ENCODE measurements around the gene CEP55.
"Not testable (repeated sequence)": the region's sequence is repeated elsewhere in the genome, so short reads cannot be mapped to it uniquely, and the experiment has no call there.

CEP55 gene

DNA sequence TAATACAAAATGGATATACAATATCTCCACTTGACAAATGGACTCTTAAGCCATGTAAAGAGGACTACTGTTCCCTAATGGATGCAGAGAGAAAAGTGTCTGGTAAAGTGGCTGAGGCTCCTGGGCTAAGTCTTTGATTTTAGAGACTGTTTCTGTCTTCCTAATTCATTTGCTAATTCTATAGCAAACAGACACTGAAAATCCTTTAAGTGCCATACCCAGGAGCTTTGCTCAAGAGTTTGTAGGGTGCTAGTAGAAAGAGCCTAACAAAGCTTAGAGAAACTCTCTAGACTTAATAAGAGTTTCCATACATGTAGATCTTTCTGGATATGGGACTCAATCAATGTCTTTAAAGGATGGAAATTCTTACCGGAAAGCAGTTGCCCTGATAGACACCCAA, 16.7 kb downstream of the CEP55 start:
- no peak overlapping the region for H3K27ac ChIP-seq
- TF ChIP-seq, protein P1, sequence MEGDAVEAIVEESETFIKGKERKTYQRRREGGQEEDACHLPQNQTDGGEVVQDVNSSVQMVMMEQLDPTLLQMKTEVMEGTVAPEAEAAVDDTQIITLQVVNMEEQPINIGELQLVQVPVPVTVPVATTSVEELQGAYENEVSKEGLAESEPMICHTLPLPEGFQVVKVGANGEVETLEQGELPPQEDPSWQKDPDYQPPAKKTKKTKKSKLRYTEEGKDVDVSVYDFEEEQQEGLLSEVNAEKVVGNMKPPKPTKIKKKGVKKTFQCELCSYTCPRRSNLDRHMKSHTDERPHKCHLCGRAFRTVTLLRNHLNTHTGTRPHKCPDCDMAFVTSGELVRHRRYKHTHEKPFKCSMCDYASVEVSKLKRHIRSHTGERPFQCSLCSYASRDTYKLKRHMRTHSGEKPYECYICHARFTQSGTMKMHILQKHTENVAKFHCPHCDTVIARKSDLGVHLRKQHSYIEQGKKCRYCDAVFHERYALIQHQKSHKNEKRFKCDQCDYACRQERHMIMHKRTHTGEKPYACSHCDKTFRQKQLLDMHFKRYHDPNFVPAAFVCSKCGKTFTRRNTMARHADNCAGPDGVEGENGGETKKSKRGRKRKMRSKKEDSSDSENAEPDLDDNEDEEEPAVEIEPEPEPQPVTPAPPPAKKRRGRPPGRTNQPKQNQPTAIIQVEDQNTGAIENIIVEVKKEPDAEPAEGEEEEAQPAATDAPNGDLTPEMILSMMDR (IDR thresholded peaks at IDR 0.05): no peak
- TF ChIP-seq ZFX (IDR thresholded peaks at IDR 0.05; ENCODE audit: borderline replicate concordance): no peak

DNA sequence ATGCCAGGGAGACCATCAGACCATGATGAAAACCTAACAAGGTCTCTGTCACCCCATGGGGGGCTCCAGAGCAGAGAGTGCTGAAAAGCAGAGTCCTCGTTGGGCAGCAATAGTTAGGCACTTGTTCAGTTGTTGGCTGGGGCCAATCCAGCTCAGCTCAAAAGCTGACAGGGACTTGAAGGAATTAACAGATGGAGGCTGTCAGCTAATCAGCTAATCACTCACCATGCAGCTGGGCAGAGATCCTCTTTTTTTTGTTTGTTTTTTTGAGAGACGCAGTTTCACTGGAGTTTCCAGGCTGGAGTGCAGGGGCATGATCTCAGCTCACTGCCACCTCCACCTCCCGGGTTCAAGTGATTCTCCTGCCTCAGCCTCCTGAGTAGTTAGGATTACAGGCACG, 18.1 kb downstream of the CEP55 start:
- TF ChIP-seq ZFX (IDR thresholded peaks at IDR 0.05; ENCODE audit: borderline replicate concordance): no peak
- TF ChIP-seq, protein P1 (IDR thresholded peaks at IDR 0.05): no peak
- H3K27ac ChIP-seq: no peak overlapping the region

DNA sequence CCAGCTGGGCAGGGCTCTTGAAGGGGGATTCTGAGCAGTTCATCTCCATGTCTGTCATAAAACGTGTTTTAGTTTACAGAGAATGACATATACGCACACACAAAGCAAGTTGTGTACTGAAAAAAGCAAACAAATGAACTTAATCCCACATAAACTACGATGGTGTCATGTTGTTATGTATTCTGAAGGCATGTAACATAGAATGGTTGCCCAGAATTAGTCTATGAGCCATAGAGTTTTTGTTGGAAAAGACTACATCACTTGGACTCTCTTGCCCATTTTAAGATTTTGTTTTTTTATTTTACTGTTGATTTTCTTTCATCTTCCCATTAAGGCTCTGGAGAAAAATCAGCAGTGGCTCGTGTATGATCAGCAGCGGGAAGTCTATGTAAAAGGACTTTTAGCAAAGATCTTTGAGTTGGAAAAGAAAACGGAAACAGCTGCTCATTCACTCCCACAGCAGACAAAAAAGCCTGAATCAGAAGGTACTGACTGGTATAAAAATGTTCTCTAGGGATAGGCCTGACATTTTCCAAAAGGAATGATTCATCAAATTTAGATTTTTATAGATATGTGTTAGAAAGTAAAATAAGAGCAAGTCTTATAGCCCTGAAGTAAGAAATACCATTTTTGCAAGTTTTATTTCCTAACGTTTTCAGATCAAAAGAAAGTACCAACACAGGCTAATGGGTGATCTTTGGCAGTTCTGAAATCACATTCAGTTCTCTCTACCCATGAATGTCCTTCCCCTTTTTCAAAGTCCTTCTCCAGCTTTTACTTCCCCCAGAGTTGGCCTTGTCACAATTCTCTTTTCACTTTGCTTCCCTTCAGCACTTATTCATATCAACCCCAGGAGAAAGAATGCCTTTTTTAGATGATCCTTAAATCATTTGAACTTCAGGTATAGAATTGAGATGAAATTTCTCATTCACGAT, 18.9 kb downstream of the CEP55 start:
- TF ChIP-seq ZFX (IDR thresholded peaks at IDR 0.05; ENCODE audit: borderline replicate concordance): no peak
- TF ChIP-seq, protein P1 (IDR thresholded peaks at IDR 0.05): no peak
- H3K27ac ChIP-seq: no peak overlapping the region

DNA sequence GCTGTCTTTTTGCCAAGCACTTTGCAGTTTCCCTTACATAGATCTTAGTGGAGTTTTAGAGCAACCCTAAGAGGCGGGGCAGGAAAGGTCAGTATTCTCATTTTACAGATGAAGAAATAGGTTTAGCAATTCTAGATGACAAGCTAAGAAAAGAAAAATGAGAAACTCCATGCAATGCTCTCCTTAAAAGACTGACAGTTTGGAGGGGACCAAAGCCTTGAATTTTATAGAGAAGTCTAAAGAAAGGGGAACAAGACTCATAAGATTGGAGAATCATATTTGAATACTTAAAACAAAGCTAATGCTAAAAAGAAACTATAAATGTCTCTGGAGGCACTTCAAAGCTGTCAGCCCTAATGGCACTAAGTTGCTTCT, 19.6 kb downstream of the CEP55 start:
- H3K27ac ChIP-seq: no peak overlapping the region
- TF ChIP-seq ZFX (IDR thresholded peaks at IDR 0.05; ENCODE audit: borderline replicate concordance): no peak
- TF ChIP-seq, protein P1 (IDR thresholded peaks at IDR 0.05): no peak

DNA sequence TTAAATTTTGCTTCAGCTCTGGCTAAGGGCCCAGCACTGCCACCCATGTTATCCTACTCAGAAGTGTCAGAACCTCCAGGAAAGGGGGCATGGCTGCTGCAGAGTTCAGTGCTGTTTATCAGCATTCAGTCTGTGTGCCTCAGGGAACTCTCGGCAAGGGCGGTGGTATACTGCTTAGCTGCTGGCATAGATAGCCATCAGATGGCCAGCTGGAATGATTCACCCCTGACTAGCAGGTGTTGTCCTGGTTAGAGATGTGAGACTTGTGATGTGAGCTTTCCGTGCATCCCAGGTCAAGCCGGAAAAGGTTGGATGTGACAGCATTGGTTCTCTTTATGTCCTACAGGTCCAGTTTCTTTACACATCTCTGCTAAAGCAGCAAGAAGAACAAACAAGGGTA, 22.1 kb downstream of the CEP55 start:
- H3K27ac ChIP-seq: no peak overlapping the region
- TF ChIP-seq, protein P1 (IDR thresholded peaks at IDR 0.05): no peak
- no peak for TF ChIP-seq ZFX (IDR thresholded peaks at IDR 0.05; ENCODE audit: borderline replicate concordance)

DNA sequence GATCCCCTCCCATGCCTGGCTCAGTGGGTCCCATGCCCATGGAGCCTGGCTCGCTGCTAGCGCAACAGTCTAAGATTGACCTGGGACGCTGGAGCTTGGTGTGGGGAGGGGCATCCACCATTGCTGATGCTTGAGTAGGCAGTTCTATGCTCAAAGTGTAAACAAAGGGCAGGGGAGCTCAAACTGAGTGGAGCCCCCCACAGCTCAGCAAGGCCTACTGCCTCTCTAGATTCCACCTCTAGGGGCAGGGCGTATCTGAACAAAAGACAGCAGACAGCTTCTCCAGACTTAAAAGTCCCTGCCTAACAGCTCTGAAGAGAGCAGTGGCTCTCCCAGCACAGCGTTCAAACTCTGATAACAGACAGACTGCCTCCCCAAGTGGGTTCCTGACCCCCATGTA, 38.9 kb downstream of the CEP55 start:
- H3K27ac ChIP-seq: no peak overlapping the region
- TF ChIP-seq, protein P1 (IDR thresholded peaks at IDR 0.05): no peak
- TF ChIP-seq ZFX (IDR thresholded peaks at IDR 0.05; ENCODE audit: borderline replicate concordance): no peak

DNA sequence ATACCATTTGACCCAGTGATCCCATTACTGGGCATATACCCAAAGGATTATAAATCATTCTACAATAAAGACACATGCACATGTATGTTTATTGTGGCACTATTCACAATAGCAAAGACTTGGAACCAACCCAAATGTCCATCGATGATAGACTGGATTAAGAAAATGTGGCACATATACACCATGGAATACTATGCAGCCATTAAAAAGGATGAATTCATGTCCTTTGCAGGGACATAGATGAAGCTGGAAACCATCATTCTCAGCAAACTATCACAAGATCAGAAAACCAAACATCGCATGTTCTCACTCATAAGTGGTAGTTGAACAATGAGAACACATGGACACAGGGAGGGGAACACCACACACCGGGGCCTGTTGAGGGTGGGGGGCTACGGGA, 44.5 kb downstream of the CEP55 start:
- H3K27ac ChIP-seq: not testable (repeated sequence)
